Lower leg skin (tissue), 4 donors: ENCODE results near the gene SCFD2. TPM values are rescaled to one million over a fixed set of nuclear protein-coding genes. Genes with fewer than 3 reads are reported as not detected.
A peak's percentile ranks its signal among the peaks of the same experiment; 100 is the strongest.

Experiments
- DNase-seq, 2 donors: peaks; one replicate each; pipeline ENCODE4 v3.0.0-alpha.2; 2019; ENCODE audit warnings: low spot score in 2 of 2
- H3K4me3 ChIP-seq: fragments of 200-600 bp; sonication (generic); 2 replicates; pipeline ENCODE4 v1.5.1; 2017; ENCODE audit warnings: mild to moderate bottlenecking, low read depth; ENCODE audit not compliant: poor library complexity, severe bottlenecking
- CTCF ChIP-seq, 3 donors: fragments of 450-650 bp; IDR thresholded peaks; one replicate each; pipeline ENCODE4 v1.5.1; 2016; ENCODE audit warnings: antibody characterized with exemption in 3 of 3, mild to moderate bottlenecking in 3 of 3, moderate library complexity in 2 of 3
- POLR2A ChIP-seq, 2 donors: fragments of 450-650 bp; IDR thresholded peaks; one replicate each; pipeline ENCODE4 v1.6.1; 2016 to 2017; ENCODE audit warnings: antibody characterized with exemption in 2 of 2, mild to moderate bottlenecking in 1 of 2, moderate library complexity in 1 of 2
- WGBS, 2 donors: methylation state at CpG; one replicate each; pipeline ENCODE4 v1.1.5; 2018; 5-methylcytosine and 5-hydroxymethylcytosine counted together
- intact Hi-C: fragments of 100-400 bp; cut with DNase I; formaldehyde crosslinking; loops from one replicate; pipeline ENCODE4 v1.15.0; 2023; ENCODE audit warnings: low total_unique reads
- total RNA-seq, 4 donors: library from RNA; depleted of rRNA; stranded (reverse); fragments of >200 nt; gene quantifications; one replicate each; pipeline ENCODE4 v1.1.0, GENCODE V29; 2016

SCFD2 gene
- total RNA-seq, 4 donors from 2014 or later, result 13.6 to 23.3 (median 19.0) TPM

- 47 to 63% methylated on average over 5 of the region's 5 CpGs for WGBS, 2 donors
- DNase-seq, result peak in 1 of 2 donors; percentile 20
- intact Hi-C loops, result no loop called here
- no peak for TF ChIP-seq CTCF (IDR thresholded peaks at IDR 0.05)
- TF ChIP-seq POLR2A (IDR thresholded peaks at IDR 0.05), result no peak
- H3K4me3 ChIP-seq, result no peak overlapping the region
Measured at GRCh38 chr4:52968241-52968640, 397.6 kb downstream of the SCFD2 start.

- no peak for DNase-seq
- TF ChIP-seq POLR2A (IDR thresholded peaks at IDR 0.05), result no peak
- no peak for TF ChIP-seq CTCF (IDR thresholded peaks at IDR 0.05)
- intact Hi-C loops, result no loop called here
- H3K4me3 ChIP-seq, result no peak overlapping the region
Measured at GRCh38 chr4:52966781-52967180, 399.1 kb downstream of the SCFD2 start.

GRCh38 chr4:52966172-52966571 is 399.7 kb downstream of the SCFD2 start:
- TF ChIP-seq POLR2A (IDR thresholded peaks at IDR 0.05), result no peak
- TF ChIP-seq CTCF (IDR thresholded peaks at IDR 0.05), result no peak
- WGBS, 2 donors, result 97% methylated on average over 5 of the region's 5 CpGs
- DNase-seq, result no peak
- intact Hi-C loops, result no loop called here
- no peak overlapping the region for H3K4me3 ChIP-seq

- 78 to 81% methylated on average over 4 of the region's 4 CpGs for WGBS, 2 donors
- intact Hi-C loops, result no loop called here
- no peak for DNase-seq
- H3K4me3 ChIP-seq, result no peak overlapping the region
- no peak for TF ChIP-seq POLR2A (IDR thresholded peaks at IDR 0.05)
- TF ChIP-seq CTCF (IDR thresholded peaks at IDR 0.05), result no peak
Measured at GRCh38 chr4:52964561-52965101, 401.2 kb downstream of the SCFD2 start.

GRCh38 chr4:52964011-52964410 is 401.9 kb downstream of the SCFD2 start:
- no peak overlapping the region for H3K4me3 ChIP-seq
- DNase-seq, result no peak
- intact Hi-C loops, result no loop called here
- no peak for TF ChIP-seq CTCF (IDR thresholded peaks at IDR 0.05)
- no peak for TF ChIP-seq POLR2A (IDR thresholded peaks at IDR 0.05)

GRCh38 chr4:52962721-52963120 is 403.1 kb downstream of the SCFD2 start:
- WGBS, 2 donors, result 81 to 91% methylated on average over 3 of the region's 3 CpGs
- intact Hi-C loops, result no loop called here
- no peak overlapping the region for H3K4me3 ChIP-seq
- no peak for DNase-seq
- no peak for TF ChIP-seq CTCF (IDR thresholded peaks at IDR 0.05)
